ENCODE data around the gene SIGLEC6.

SIGLEC6 gene

GRCh38 chr19:51473009-51473707 is 58.3 kb downstream of the SIGLEC6 start:
- peak; percentile 52 for DNase-seq (ENCODE audit: low read depth)

- no peak for DNase-seq (ENCODE audit: low read depth)
Measured at GRCh38 chr19:51472607-51473006, 58.9 kb downstream of the SIGLEC6 start.

DNA sequence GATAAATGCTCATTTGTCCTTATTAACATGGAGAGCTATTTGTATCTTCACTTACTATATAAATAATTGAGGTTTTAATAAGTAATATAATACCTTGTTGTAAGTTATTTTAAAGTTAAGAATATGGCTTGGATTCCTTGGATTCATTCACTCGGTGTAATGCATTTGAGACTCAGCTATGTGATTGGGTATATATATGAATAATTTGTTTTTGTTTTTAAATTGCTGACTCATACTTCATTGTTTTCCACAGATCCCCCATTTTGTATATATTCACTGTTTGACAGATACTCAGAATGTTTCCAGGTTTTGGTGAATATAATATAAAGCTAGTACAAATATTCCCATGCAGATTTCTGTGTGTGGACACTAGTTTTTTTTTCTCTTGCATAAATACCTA is 59.9 kb downstream of the SIGLEC6 start:
- DNase-seq (ENCODE audit: low read depth) = no peak

GRCh38 chr19:51470966-51471365 is 60.5 kb downstream of the SIGLEC6 start:
- no peak for DNase-seq (ENCODE audit: low read depth)

DNA sequence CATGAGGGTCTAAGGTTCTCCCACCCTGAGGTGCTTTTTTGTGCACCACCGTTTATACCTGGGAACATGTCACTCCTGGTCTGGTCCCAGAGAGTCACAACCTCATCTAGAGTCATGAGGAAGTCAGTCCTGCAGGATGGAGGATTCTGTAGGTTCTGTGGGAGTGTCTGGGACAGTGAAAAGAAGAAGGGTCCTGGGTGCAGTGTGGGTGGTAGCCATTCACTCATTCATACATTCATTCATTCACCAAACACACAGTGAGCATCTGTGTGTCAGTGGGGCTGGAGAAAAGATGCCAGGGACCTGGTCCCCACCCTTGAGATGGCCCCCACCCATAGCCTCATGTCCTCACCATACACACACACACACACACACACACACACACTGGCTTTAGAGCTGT is 61.8 kb downstream of the SIGLEC6 start:
- no peak for DNase-seq (ENCODE audit: low read depth)

GRCh38 chr19:51469162-51469561 is 62.3 kb downstream of the SIGLEC6 start:
- no peak for DNase-seq (ENCODE audit: low read depth)

DNA sequence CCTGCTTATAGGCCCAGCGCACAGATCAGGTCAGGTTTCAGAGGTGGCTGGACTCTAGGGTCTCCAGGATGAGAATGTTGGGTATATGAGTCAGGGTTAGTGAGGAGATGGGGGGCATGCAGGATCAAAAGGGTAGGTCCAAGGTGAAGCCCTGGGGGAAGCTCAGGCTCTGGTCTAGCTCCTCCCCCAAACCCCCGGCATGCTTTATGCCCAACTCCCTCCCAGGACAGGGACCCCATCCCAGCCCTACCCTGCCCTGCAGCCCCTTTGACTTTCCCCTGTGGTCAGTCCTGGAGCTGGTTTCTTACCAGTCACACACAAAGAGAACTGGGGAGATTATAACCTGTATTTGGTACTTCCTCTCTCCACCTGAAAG is 62.9 kb downstream of the SIGLEC6 start:
- DNase-seq (ENCODE audit: low read depth) = no peak

GRCh38 chr19:51467864-51468544 is 63.5 kb downstream of the SIGLEC6 start:
- no peak for DNase-seq (ENCODE audit: low read depth)

Measured in stromal cell of bone marrow (primary cell).